Lower lobe of right lung (tissue), 2 donors: ENCODE results near the gene SLC12A6. TPM values are rescaled to one million over a fixed set of nuclear protein-coding genes. Genes with fewer than 3 reads are reported as not detected.

Experiments used
- ATAC-seq, 2 donors: fragments of 200-7000 bp; cut with Tn5 transposase; one replicate each; pipeline ENCODE4 v1.9.1; 2020 to 2022; ENCODE audit warnings: mild to moderate bottlenecking in 2 of 2, moderate library complexity in 2 of 2
- DNase-seq: peaks from one replicate; pipeline ENCODE4 v3.0.0-alpha.2; 2020
- H3K27ac ChIP-seq: fragments of 200-600 bp; one replicate; pipeline ENCODE4 v1.8.0; 2022
- H3K27me3 ChIP-seq: fragments of 200-600 bp; one replicate; pipeline ENCODE4 v1.8.0; 2022; ENCODE audit warnings: low read depth
- H3K36me3 ChIP-seq: fragments of 200-600 bp; one replicate; pipeline ENCODE4 v1.8.0; 2022; ENCODE audit warnings: mild to moderate bottlenecking
- H3K4me1 ChIP-seq: fragments of 200-600 bp; one replicate; pipeline ENCODE4 v1.8.0; 2022
- H3K4me3 ChIP-seq: fragments of 200-600 bp; one replicate; pipeline ENCODE4 v1.8.0; 2022; ENCODE audit warnings: mild to moderate bottlenecking
- H3K9me3 ChIP-seq: fragments of 200-600 bp; one replicate; pipeline ENCODE4 v1.8.0; 2022
- CTCF ChIP-seq: fragments of 200-600 bp; IDR thresholded peaks from one replicate; pipeline ENCODE4 v1.8.0; 2022; ENCODE audit warnings: antibody characterized with exemption, mild to moderate bottlenecking
- intact Hi-C: fragments of 100-400 bp; cut with DNase I; formaldehyde crosslinking; loops from one replicate; pipeline ENCODE4 v1.11.0; 2022
- total RNA-seq: library from RNA; stranded (reverse); fragmentation: NEBNext Ultra II Directional; extraction: Animal tissue kit (Norgen Biotek cat#: 25700); gene quantifications from one replicate; pipeline ENCODE4 v1.2.1, GENCODE V29; 2021
- donor health status: DM: no; HTN: yes; CAD: no; lungs with severe emphysema.

SLC12A6 gene
- total RNA-seq, 1 donor from 2014 or later, result 59.7 TPM

GRCh38 chr15:34262362-34262761 lies 75.2 kb downstream of the SLC12A6 start:
- H3K9me3 ChIP-seq, result no peaks in the 10 kb centered on the region
- intact Hi-C loops, result no loop called here
- H3K27me3 ChIP-seq, result no peaks in the 10 kb centered on the region
- H3K27ac ChIP-seq, result no peak overlapping the region
- ATAC-seq (no peak), DNase-seq (no peak)
- H3K4me3 ChIP-seq, result no peak overlapping the region
- H3K36me3 ChIP-seq, result peaks cover 24% of the 10 kb centered on the region
- H3K4me1 ChIP-seq, result no peaks in the 10 kb centered on the region
- TF ChIP-seq CTCF, result no peak

GRCh38 chr15:34259566-34259965 lies 78.0 kb downstream of the SLC12A6 start:
- Histone ChIP-seq H3K4me1 (no peaks in the 10 kb centered on the region), H3K9me3 (no peaks in the 10 kb centered on the region), H3K4me3 (no peak overlapping the region), H3K27me3 (no peaks in the 10 kb centered on the region), H3K27ac (no peak overlapping the region), H3K36me3 (peaks cover 51% of the 10 kb centered on the region)
- no peak for TF ChIP-seq CTCF
- DNase-seq, result no peak
- intact Hi-C loops, result no loop called here
- ATAC-seq, result no peak

- Histone ChIP-seq H3K36me3 (peaks cover 66% of the 10 kb centered on the region), H3K9me3 (no peaks in the 10 kb centered on the region), H3K27me3 (no peaks in the 10 kb centered on the region), H3K27ac (no peak overlapping the region), H3K4me3 (no peak overlapping the region), H3K4me1 (no peaks in the 10 kb centered on the region)
- no peak for DNase-seq
- ATAC-seq, result no peak
- no peak for TF ChIP-seq CTCF
- intact Hi-C loops, result no loop called here
These were observed 79.4 kb downstream of the SLC12A6 start for GRCh38 chr15:34258151-34258550.

GRCh38 chr15:34252545-34252944 lies 85.0 kb downstream of the SLC12A6 start:
- ATAC-seq (no peak), DNase-seq (no peak)
- H3K4me3 ChIP-seq, result no peak overlapping the region
- no peak overlapping the region for H3K27ac ChIP-seq
- no peaks in the 10 kb centered on the region for H3K4me1 ChIP-seq
- H3K36me3 ChIP-seq, result peaks cover 97% of the 10 kb centered on the region
- TF ChIP-seq CTCF, result no peak
- no peaks in the 10 kb centered on the region for H3K27me3 ChIP-seq
- no peaks in the 10 kb centered on the region for H3K9me3 ChIP-seq
- intact Hi-C loops, result no loop called here

- Histone ChIP-seq H3K4me3 (no peak overlapping the region), H3K27ac (no peak overlapping the region), H3K27me3 (no peaks in the 10 kb centered on the region), H3K9me3 (no peaks in the 10 kb centered on the region), H3K4me1 (no peaks in the 10 kb centered on the region), H3K36me3 (peaks cover 91% of the 10 kb centered on the region)
- no peak for TF ChIP-seq CTCF
- intact Hi-C loops, result no loop called here
- ATAC-seq, result no peak
- DNase-seq, result no peak
These were observed 89.4 kb downstream of the SLC12A6 start for GRCh38 chr15:34248190-34248589.
